ENCODE results near the gene CNNM2.

Gene CNNM2

GRCh38 chr10:102917962-102918816 lies at the start of gene CNNM2:
TSS of gene CNNM2 (plus strand) at chr10:102918294. CDS start at chr10:102918481, 187 bp downstream.
- DNase-seq, result peak; percentile 100
- in situ Hi-C loops (cut with MboI; ENCODE audit: low pct_unique_long_range_greater_than_20kb, low sequenced_read_pairs), result no loop called here

- no peak for DNase-seq
- in situ Hi-C loops (cut with MboI; ENCODE audit: low pct_unique_long_range_greater_than_20kb, low sequenced_read_pairs), result no loop called here
These were observed 49.2 kb upstream of the CNNM2 start for GRCh38 chr10:102868911-102869257.

- no peak for DNase-seq
- in situ Hi-C loops (cut with MboI; ENCODE audit: low pct_unique_long_range_greater_than_20kb, low sequenced_read_pairs), result no loop called here
These were observed 48.6 kb upstream of the CNNM2 start, which contains the start of gene AS3MT for GRCh38 chr10:102869258-102870198. TSS of gene AS3MT (plus strand) at chr10:102869470. CDS start at chr10:102869593, 123 bp downstream.

GRCh38 chr10:102870221-102870620 lies 47.9 kb upstream of the CNNM2 start:
- in situ Hi-C loops (cut with MboI; ENCODE audit: low pct_unique_long_range_greater_than_20kb, low sequenced_read_pairs), result no loop called here
- DNase-seq, result no peak

GRCh38 chr10:102872163-102872562 lies 45.9 kb upstream of the CNNM2 start:
- DNase-seq, result no peak
- in situ Hi-C loops (cut with MboI; ENCODE audit: low pct_unique_long_range_greater_than_20kb, low sequenced_read_pairs), result no loop called here

- no peak for DNase-seq
- in situ Hi-C loops (cut with MboI; ENCODE audit: low pct_unique_long_range_greater_than_20kb, low sequenced_read_pairs), result no loop called here
These were observed 41.3 kb upstream of the CNNM2 start for GRCh38 chr10:102876747-102877153.

- no peak for DNase-seq
- in situ Hi-C loops (cut with MboI; ENCODE audit: low pct_unique_long_range_greater_than_20kb, low sequenced_read_pairs), result no loop called here
These were observed 39.5 kb upstream of the CNNM2 start for GRCh38 chr10:102878629-102879028.

- DNase-seq, result no peak
- in situ Hi-C loops (cut with MboI; ENCODE audit: low pct_unique_long_range_greater_than_20kb, low sequenced_read_pairs), result no loop called here
These were observed 37.8 kb upstream of the CNNM2 start for GRCh38 chr10:102880256-102880655.

GRCh38 chr10:102888048-102888447 lies 30.0 kb upstream of the CNNM2 start:
- in situ Hi-C loops (cut with MboI; ENCODE audit: low pct_unique_long_range_greater_than_20kb, low sequenced_read_pairs), result no loop called here
- no peak for DNase-seq

- in situ Hi-C loops (cut with MboI; ENCODE audit: low pct_unique_long_range_greater_than_20kb, low sequenced_read_pairs), result no loop called here
- DNase-seq, result no peak
These were observed 23.5 kb upstream of the CNNM2 start for GRCh38 chr10:102894466-102895213.

- DNase-seq, result no peak
- in situ Hi-C loops (cut with MboI; ENCODE audit: low pct_unique_long_range_greater_than_20kb, low sequenced_read_pairs), result no loop called here
These were observed 18.1 kb upstream of the CNNM2 start for GRCh38 chr10:102900006-102900405.

- DNase-seq, result no peak
- in situ Hi-C loops (cut with MboI; ENCODE audit: low pct_unique_long_range_greater_than_20kb, low sequenced_read_pairs), result no loop called here
These were observed 13.7 kb upstream of the CNNM2 start for GRCh38 chr10:102904346-102904745.

- in situ Hi-C loops (cut with MboI; ENCODE audit: low pct_unique_long_range_greater_than_20kb, low sequenced_read_pairs), result no loop called here
- DNase-seq, result no peak
These were observed 11.6 kb upstream of the CNNM2 start for GRCh38 chr10:102906507-102906906.

GRCh38 chr10:102914781-102915180 lies 3.3 kb upstream of the CNNM2 start:
- in situ Hi-C loops (cut with MboI; ENCODE audit: low pct_unique_long_range_greater_than_20kb, low sequenced_read_pairs), result no loop called here

GRCh38 chr10:102916173-102916572 lies 1.9 kb upstream of the CNNM2 start:
- in situ Hi-C loops (cut with MboI; ENCODE audit: low pct_unique_long_range_greater_than_20kb, low sequenced_read_pairs), result no loop called here
- DNase-seq, result no peak

More at GRCh38 chr10:102914781-102915180, 3.3 kb upstream of the CNNM2 start:
- DNase-seq, result peak; percentile 59

GRCh38 chr10:102917314-102917961 lies 656 bp upstream of the CNNM2 start:
- DNase-seq, result no peak

GRCh38 chr10:102918817-102919245 lies 737 bp downstream of the CNNM2 start:
- no peak for DNase-seq
- in situ Hi-C loops (cut with MboI; ENCODE audit: low pct_unique_long_range_greater_than_20kb, low sequenced_read_pairs), result no loop called here

More at GRCh38 chr10:102917314-102917961, 656 bp upstream of the CNNM2 start:
- in situ Hi-C loops (cut with MboI; ENCODE audit: low pct_unique_long_range_greater_than_20kb, low sequenced_read_pairs), result no loop called here

- DNase-seq, result no peak
- in situ Hi-C loops (cut with MboI; ENCODE audit: low pct_unique_long_range_greater_than_20kb, low sequenced_read_pairs), result no loop called here
These were observed 1.3 kb downstream of the CNNM2 start for GRCh38 chr10:102919246-102919959.
